GM12878 (cell line): Measurements from ENCODE around the gene PPP1R2. TPM values are rescaled to one million over a fixed set of nuclear protein-coding genes. Genes with fewer than 3 reads are reported as not detected.

ENCODE experiments used
- HDGF ChIP-seq: fragments of 450-650 bp; IDR thresholded peaks from 2 replicates; pipeline ENCODE4 v1.6.1; 2016; ENCODE audit warnings: antibody characterized with exemption
- LARP7 ChIP-seq: fragments of 450-650 bp; IDR thresholded peaks from 2 replicates; pipeline ENCODE4 v1.6.1; 2017; ENCODE audit warnings: mild to moderate bottlenecking
- polyA plus RNA-seq, 11 experiments: library from polyadenylated mRNA; depleted of rRNA in 4 of 11; unstranded in 6 of 11; stranded (reverse) in 5 of 11; fragments of >200 nt; fragmentation: Nextera tagmentation in 4 of 11; fragmentation: Illumina TruSeq in 1 of 11; extraction: Ambion mirVana in 4 of 11; extraction: Trizol in 1 of 11; gene quantifications; 1 replicate in 1 of 11; 2 replicates in 10 of 11; pipeline versions ENCODE4 v1.2.1 to v1.2.3, GENCODE V29; 2011 to 2016; ENCODE audit warnings: inconsistent platforms in 2 of 11, missing spikeins in 2 of 11, low read depth in 1 of 11
- total RNA-seq, 4 experiments: library from RNA; depleted of rRNA in 3 of 4; stranded (reverse); fragments of >200 nt in 3 of 4; fragmentation: Illumina TruSeq in 1 of 4; extraction: Trizol in 1 of 4; gene quantifications; 2 replicates each; pipeline versions ENCODE4 v1.2.1 to v1.2.3, GENCODE V29; 2013 to 2021
- TF ChIP-seq, protein P1 (sequence below), 3 experiments: IDR thresholded peaks in 2 of 3; conservative IDR thresholded peaks in 1 of 3; 2 replicates each; pipeline ENCODE4 v1.5.1; 2011; ENCODE audit warnings: low read depth in 3 of 3, low read length in 3 of 3, mild to moderate bottlenecking in 3 of 3, control low read depth in 2 of 3, moderate library complexity in 2 of 3, inconsistent platforms in 1 of 3, mixed read lengths in 1 of 3; ENCODE audit not compliant: control insufficient read depth in 2 of 3, insufficient read depth in 1 of 3; ENCODE audit errors: extremely low read depth in 1 of 3
- TF ChIP-seq, protein P2 (sequence below): fragments of 450-650 bp; IDR thresholded peaks from 2 replicates; pipeline ENCODE4 v1.6.1; 2018; ENCODE audit warnings: mild to moderate bottlenecking, low read depth, moderate library complexity; ENCODE audit not compliant: partially characterized antibody
- TF ChIP-seq, protein P3 (sequence below): IDR thresholded peaks from 2 replicates; pipeline ENCODE4 v1.6.1; 2012; ENCODE audit warnings: low read depth, low read length, improper control_type of control experiment

PPP1R2 gene
- total and polyA plus RNA-seq, 10 of the 15 experiments (the other 5 are each of a cell fraction or from before 2014, with no cell fraction given): 10.5 to 116 (median 46.9) TPM

DNA sequence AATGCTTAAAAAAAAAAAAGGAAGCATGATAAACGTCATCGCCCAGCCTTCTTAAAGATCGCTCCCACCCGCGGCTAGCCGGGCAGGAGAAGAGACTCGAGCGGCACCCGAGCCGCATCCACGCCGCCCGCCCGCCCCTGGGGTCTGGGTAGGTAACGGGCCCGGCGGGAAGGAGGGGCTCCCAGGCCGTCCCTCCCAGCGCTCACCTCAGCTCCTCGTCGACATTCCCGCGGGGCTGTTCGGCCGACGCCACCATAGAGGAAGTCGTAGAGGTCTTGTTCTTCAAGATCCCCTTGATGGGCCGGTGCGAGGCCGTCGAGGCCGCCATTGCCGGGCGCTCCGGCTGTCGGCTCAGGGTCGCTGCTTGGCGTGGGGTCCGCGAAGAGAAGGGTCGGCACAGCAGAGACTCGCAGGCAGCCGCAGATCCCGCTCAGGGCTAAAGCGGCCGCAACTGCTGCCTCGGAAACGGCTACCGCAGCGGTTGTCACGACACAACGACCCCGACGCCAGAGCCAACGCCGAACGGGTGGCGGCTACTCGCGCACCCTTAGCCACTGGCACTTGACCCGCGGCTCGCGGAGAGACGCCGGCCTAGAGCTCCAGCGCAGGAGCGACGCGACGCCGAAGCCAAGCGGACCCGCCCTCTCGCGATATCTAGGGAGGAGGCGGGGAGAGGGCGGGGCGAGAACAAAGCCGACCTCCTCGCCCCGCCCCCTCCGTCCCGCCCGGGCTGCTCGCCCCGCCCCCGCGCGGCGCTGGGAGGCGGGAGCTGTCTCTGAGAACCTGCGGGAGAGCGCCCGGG lies at the start of gene PPP1R2 (continued):
- TF ChIP-seq, protein P1, sequence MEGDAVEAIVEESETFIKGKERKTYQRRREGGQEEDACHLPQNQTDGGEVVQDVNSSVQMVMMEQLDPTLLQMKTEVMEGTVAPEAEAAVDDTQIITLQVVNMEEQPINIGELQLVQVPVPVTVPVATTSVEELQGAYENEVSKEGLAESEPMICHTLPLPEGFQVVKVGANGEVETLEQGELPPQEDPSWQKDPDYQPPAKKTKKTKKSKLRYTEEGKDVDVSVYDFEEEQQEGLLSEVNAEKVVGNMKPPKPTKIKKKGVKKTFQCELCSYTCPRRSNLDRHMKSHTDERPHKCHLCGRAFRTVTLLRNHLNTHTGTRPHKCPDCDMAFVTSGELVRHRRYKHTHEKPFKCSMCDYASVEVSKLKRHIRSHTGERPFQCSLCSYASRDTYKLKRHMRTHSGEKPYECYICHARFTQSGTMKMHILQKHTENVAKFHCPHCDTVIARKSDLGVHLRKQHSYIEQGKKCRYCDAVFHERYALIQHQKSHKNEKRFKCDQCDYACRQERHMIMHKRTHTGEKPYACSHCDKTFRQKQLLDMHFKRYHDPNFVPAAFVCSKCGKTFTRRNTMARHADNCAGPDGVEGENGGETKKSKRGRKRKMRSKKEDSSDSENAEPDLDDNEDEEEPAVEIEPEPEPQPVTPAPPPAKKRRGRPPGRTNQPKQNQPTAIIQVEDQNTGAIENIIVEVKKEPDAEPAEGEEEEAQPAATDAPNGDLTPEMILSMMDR (IDR thresholded peaks at IDR 0.05 in 2 of 3, conservative IDR thresholded peaks at IDR 0.05 in 1 of 3; ENCODE audit: control insufficient read depth in 2 of 3, extremely low read depth in 1 of 3, insufficient read depth in 1 of 3, low read depth in 3 of 3, low read length in 3 of 3): no peak
- TF ChIP-seq HDGF: no peak
- TF ChIP-seq, protein P2, sequence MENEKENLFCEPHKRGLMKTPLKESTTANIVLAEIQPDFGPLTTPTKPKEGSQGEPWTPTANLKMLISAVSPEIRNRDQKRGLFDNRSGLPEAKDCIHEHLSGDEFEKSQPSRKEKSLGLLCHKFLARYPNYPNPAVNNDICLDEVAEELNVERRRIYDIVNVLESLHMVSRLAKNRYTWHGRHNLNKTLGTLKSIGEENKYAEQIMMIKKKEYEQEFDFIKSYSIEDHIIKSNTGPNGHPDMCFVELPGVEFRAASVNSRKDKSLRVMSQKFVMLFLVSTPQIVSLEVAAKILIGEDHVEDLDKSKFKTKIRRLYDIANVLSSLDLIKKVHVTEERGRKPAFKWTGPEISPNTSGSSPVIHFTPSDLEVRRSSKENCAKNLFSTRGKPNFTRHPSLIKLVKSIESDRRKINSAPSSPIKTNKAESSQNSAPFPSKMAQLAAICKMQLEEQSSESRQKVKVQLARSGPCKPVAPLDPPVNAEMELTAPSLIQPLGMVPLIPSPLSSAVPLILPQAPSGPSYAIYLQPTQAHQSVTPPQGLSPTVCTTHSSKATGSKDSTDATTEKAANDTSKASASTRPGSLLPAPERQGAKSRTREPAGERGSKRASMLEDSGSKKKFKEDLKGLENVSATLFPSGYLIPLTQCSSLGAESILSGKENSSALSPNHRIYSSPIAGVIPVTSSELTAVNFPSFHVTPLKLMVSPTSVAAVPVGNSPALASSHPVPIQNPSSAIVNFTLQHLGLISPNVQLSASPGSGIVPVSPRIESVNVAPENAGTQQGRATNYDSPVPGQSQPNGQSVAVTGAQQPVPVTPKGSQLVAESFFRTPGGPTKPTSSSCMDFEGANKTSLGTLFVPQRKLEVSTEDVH: no peak
- peak; percentile 84; the same call in 1 of the 2 replicates for TF ChIP-seq LARP7
- TF ChIP-seq, protein P3, sequence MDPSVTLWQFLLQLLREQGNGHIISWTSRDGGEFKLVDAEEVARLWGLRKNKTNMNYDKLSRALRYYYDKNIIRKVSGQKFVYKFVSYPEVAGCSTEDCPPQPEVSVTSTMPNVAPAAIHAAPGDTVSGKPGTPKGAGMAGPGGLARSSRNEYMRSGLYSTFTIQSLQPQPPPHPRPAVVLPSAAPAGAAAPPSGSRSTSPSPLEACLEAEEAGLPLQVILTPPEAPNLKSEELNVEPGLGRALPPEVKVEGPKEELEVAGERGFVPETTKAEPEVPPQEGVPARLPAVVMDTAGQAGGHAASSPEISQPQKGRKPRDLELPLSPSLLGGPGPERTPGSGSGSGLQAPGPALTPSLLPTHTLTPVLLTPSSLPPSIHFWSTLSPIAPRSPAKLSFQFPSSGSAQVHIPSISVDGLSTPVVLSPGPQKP: no peak
